ENCODE data around the gene SEC23IP.

DNA sequence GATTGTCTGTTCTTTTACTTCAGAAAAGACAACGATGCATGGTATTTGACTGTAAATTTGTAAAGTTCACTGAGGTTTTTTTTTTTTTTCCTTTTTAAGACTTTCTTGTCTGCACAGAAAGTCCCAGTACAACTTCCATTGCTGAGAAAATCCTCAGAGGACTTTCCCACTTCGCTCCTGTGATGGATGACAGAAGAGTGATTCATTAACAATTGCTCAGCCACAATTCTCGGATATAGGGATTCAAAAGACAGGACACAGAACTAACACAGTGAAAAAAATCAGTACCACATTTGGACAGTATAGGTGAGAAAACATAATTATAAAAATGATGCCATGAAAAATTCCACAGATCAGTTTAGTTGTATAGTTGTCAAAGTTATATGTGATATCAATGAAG lies 48.0 kb downstream of the SEC23IP start:
- TF ChIP-seq POLR2A (IDR thresholded peaks at IDR 0.05; ENCODE audit: low read depth, low read length) (no peak), POLR2AphosphoS5 (IDR thresholded peaks at IDR 0.05; ENCODE audit: insufficient read depth, low read depth, low read length) (no peak), MAX (IDR thresholded peaks at IDR 0.05; ENCODE audit: insufficient read depth, insufficient read length) (no peak), EZH2 (IDR thresholded peaks at IDR 0.05; ENCODE audit: borderline replicate concordance, low read depth, low read length, severe bottlenecking) (no peak), FOS (IDR thresholded peaks at IDR 0.05; ENCODE audit: borderline replicate concordance, insufficient read depth, low read length) (no peak), MYC (IDR thresholded peaks at IDR 0.05; ENCODE audit: low read depth, low read length) (no peak)
- TF ChIP-seq, protein P1, sequence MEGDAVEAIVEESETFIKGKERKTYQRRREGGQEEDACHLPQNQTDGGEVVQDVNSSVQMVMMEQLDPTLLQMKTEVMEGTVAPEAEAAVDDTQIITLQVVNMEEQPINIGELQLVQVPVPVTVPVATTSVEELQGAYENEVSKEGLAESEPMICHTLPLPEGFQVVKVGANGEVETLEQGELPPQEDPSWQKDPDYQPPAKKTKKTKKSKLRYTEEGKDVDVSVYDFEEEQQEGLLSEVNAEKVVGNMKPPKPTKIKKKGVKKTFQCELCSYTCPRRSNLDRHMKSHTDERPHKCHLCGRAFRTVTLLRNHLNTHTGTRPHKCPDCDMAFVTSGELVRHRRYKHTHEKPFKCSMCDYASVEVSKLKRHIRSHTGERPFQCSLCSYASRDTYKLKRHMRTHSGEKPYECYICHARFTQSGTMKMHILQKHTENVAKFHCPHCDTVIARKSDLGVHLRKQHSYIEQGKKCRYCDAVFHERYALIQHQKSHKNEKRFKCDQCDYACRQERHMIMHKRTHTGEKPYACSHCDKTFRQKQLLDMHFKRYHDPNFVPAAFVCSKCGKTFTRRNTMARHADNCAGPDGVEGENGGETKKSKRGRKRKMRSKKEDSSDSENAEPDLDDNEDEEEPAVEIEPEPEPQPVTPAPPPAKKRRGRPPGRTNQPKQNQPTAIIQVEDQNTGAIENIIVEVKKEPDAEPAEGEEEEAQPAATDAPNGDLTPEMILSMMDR (IDR thresholded peaks at IDR 0.05; ENCODE audit: extremely low read depth in 1 of 2, insufficient read depth in 1 of 2, low read depth in 1 of 2, low read length in 2 of 2) = no peak

Data from endothelial cell of umbilical vein (primary cell).